ENCODE data around the gene PARP12.

The PARP12 gene

DNA sequence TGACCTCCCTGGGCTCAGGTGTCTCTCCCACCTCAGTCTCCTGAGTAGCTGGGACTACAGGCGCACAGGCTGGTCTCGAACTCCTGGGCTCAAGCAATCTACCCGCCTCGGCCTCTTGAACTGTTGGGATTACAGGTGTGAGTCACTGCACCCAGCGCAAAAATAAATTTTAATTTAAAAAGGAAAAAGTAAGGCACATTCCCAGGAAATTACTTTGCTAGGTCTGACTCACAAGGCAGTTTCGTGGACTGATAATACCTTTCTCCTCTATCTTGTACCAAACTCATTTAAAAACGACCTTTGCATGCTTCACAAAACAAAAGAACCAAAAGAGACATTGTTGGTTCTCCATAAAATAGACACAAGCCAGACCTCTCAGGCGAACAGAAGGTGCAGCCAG lies 29.7 kb downstream of the PARP12 start:
- DNase-seq = no peak

DNA sequence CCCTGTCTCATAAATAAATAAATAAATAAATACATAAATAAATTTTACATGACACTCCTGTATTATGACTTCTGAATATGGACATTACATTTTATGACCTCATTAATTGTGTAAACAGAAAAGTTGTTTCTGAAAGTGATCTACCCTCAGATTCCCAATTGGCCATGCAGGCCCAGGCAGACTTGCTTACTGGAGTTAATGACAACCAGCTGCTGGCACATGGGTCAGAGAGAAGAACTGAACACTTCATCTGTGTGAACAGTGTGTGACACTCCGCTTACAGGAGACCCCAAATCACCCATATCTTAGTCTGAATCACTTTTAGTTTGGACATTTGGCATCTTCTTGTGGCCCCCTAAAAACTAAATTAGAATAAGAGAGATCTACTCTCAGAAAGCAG lies 31.4 kb downstream of the PARP12 start:
- no peak for DNase-seq

DNA sequence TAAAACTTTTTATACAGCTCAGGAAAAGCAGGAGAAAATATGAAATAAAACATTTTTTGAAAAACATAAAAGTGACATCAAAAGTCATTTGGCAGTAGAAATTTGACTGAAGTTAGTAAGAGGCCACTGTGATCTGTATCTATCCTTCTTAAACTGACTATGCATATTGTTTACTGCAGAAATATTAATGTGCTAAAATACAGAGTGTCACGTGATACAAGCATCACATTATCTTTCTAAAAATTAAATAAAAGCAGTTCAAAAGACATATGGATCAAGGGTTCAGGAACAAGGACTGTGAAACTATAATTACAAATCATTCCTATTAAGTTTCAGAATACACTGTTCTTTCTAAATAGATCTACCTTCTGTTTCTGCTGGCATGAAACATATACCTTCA lies 33.7 kb downstream of the PARP12 start:
- no peak for DNase-seq

DNA sequence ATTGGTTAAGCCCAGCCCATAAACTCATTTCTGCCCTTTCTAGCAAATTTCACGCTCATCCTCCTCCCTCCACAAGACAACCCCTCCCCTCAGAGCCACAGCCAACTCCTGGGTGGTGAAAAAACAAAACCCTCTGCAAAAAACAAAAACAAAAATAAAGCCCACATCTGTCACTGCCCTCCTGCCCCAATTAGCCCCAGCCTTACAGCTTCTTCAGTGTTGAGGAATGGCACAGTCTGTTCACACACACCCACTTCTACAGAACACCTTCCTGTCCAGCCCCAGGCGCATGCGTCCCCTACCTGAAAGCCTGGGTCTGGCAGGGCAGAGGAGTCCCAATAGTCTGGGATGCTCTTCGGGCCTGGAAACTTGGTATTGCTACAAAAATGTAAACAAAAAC lies 34.4 kb downstream of the PARP12 start:
- no peak for DNase-seq

DNA sequence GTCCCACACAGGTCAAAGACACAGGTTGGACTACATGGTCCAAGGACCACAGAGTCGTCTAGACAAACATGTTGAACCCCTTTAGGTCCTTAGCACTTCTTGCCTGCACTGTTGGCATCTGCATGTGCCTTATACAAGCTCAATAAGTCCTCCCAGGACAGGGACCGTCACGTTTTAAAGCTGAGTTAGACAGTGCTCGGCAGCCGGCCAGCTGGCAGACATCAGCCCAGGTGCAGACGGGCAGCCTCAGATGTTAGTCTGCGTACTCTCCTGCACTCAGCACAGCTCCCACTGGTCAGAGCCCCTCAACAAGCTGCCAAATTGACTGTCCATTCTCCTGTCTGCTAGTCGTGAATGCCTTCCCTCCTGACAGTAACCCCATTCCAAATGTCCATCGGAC lies 34.9 kb downstream of the PARP12 start:
- DNase-seq = no peak

DNA sequence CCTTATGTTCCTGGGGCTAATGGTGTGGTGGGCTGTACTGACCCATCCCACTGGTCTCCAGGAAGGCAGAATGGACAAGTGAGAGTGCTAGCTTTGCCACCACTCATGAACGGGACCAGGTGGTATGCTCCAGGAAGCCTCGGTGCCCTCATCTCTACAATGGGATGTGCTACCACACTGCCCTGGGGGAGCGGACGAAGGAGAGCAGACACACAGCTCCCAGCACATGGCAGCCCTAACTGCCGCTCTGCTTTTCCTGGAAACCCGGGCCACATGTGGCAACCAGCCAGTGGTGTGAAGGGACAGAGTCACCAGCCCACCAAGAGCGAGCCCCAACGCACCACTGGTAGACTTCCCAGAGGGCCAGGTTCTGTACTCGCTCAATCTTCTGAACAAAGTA lies 35.8 kb downstream of the PARP12 start:
- DNase-seq = no peak

DNA sequence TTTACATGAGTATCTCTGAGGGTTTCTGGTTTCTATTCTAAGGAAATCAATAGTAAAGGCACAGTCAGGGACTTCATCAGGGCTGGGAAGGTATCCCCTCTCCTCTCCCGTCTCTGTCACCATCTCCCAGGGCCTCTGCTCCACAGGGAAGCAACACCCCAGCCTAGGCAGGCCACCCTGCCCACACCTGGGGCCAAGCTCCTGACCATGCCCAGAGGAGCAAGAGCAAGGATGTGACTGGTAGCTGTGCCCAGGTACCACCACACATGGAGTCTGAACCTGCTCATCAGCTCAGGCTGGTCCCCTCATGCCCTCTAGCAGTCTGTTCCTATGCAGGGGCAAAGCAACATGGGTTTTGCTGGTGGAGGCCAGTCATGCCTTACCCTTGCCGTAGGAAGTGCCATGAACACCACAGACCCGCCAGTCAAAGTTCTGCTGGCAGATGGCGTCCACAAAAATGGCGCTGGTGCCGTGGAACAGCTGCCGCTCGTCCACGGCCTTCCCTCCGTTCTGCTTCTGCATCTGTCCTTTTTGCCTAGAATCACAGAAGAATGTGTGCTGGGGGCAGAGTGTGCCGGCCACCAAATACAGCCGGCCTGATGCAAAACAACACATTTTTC lies 36.8 kb downstream of the PARP12 start:
- no peak for DNase-seq

DNA sequence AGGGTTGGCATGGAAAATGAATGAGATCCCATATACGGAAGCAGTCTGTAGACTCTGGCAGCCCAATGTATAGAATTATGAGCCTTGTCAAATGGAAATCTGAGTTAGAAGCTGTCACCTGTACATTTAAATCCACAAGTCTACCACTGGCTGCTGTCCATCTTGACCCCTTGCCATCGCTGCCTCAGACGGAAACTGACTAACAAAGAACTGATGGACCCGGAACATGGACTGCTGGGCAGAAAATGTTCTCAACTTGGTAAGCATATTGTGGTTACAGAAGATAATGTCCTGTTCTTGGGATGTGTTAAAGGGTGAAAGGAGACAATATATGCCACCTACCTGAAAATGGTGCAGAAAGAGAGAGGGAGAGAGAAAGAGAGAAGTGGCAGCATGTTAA lies 37.5 kb downstream of the PARP12 start:
- no peak for DNase-seq

DNA sequence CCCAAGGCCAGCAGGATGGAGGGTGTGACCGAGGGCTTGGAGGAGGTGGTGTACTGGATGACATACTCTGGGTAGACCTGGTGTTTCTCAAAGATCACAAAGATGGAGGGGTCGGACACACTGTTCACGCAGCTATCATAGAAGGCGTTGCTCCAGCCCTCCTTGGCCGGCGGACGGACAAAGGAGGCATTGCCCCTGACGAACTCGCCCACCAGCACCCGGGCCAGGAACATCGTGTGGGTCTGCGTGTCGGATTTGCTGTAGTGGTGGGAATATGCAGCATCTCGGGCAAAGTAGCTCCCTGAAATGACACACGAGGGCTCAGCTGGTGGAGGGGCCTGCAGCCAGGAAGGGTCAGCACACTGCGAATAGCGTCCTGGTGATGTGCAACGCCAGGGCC lies 38.2 kb downstream of the PARP12 start:
- DNase-seq = no peak

DNA sequence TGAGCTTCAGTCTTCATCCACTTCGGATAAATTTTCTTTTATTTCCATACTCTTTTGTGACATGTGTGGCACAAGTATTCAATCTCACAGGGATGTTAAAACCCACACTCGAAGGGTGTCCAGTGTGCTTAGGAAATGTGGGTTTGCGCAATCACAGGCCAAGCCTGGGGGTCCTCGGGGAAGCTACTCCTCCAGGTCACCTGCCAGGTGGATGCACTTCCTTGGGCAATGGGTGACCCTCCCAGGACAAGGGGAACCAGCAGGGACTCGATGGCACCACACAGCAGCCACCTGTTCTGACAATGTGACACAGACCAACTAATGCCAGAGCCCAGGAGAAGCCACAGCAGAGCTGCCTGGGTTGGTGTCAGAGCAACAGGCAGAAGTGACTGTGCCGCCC lies 39.0 kb downstream of the PARP12 start:
- no peak for DNase-seq

DNA sequence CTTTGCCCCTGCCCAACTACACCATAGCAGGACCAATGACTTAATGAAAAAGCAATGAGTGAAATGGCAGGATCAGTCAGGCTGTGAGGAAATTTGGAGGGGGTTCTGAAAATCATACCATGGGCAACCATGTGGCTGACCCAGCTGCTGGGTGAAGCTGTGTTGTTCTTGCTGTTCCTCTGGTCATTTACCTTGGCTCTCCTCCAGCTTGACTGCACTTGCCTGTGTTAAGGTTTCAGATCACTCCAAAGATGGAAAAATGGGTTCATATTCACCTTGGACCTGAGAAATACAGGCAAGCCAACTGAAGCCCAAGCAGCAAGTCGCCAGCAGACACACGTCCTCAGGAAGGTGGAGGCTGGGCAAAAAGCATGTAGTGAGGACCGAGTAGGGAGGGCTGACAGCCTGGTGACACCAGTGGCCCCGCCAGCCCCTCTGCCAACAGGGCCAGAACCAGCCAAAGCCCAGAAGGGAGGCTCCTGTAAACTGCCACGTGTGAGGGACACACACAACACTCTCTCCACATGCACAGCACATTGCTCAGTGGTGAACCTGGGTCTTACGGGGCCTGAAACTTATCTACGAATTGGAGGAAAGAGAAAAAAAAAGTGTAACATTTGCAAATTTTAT lies 40.1 kb downstream of the PARP12 start:
- DNase-seq = no peak

DNA sequence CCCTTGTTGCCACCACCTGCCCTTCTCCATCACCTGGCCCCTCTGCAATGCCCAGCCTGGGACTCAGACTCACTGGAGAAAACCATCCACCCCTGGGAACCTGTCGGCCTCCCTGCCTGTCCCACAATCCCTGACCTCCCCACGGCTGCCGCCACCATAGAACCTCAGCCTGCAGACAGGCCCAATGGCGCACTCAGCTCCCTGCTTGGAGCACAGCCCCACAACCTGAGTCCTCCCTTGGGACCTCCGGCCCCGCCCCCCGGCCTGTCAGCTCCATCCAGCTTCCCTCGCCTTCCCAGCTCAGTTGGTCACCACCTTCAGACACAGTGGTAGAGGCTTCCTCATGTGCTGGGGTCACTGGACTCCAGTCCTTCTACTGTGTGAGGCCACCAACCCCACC lies 41.1 kb downstream of the PARP12 start:
- no peak for DNase-seq

DNA sequence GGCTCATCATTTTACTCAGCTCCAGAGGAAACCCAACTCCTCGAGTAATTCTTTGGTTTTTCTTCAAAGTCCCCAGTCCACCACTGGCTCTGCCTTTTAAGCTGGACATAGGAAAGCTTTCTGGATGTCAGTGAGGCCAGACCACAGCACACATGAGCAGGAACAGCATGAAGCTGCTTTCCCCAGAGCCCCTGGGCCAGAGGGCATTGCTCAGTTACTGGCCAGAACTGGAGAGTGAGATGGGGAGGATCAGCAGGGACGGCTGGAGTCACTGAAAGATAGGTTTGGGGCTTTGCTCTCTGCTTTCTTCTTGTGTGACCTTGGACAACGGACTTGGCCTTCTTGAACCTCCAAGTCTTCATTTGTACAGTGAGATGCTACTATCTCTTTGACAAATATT lies 43.1 kb downstream of the PARP12 start:
- DNase-seq = no peak

DNA sequence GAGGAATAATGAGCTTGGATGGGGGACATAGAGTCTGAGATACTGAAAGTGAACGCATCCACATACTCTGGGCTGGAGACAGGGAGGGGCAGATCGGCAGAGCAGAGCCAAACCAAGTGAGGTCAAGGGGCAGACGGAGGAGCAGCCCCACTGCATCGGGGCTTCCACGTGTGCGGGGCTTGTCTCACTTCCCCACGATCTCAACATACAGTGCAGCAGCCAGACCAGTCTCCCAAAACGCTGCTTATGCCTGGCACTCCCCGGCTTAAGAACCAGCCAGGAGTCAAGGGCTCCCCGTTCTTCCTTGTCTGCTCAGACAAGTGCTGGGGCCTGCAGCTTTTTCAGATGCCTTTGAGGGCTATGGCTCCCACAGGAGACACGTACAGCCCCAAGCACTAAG lies 43.6 kb downstream of the PARP12 start:
- DNase-seq = no peak

DNA sequence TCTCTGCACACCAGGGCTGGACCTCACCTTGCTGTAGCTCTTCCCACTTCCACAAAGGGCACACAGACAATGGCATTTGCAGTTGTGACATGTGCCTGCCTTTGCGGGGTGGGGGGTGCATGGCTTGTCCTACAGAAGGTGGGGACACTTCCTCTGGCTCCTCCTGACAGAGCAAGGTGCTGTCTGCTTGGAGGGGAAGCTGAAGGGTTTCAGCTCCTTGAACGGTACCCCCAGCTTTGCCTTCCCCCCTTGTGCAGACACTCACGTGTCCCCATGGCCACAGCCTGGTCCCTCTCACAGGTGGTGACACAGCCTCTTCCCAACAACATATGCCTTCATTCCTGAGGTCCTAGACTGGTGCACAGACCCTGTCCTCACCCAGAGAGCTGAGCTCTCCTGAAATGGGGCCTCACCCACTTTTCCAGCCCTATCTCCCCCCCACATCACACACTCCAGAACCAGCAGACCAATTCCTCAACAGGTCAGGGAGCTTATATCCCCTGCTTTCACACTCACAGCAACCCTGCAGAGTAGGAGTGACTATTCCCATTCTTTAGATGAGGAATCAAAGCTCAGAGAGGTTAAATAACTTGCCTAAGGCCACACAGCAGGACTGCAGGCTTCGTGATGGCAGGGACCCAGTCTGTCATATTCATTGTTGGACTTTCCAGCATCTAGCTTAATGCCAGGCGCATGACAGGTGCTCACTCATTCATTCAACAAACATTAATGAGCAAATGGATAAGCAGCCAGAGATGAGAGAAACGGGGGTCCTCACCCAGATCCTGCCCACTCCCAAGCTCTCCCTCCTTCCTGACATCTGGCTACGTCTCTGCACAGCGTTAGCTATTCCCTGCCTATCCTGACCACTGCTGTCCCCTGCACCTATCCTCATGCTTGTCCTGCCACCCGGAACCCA lies 44.4 kb downstream of the PARP12 start:
- DNase-seq = no peak

DNA sequence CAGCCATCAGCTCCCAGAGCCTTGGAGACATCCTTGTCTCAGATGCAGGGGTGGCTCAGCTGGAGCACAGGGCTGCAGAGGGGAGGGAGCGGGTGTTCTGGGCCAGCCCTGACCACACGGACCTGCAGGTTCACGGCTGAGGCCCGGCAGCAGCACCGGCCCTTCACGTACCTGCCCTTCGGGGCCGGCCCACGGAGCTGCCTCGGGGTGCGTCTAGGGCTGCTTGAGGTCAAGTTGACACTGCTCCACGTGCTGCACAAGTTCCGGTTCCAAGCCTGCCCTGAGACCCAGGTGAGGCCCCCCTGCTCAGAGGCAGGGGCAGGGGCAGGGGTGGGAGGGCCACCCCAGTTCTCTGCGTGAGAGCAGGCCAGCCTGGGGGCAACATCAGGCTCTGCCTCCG lies 45.2 kb downstream of the PARP12 start:
- no peak for DNase-seq

DNA sequence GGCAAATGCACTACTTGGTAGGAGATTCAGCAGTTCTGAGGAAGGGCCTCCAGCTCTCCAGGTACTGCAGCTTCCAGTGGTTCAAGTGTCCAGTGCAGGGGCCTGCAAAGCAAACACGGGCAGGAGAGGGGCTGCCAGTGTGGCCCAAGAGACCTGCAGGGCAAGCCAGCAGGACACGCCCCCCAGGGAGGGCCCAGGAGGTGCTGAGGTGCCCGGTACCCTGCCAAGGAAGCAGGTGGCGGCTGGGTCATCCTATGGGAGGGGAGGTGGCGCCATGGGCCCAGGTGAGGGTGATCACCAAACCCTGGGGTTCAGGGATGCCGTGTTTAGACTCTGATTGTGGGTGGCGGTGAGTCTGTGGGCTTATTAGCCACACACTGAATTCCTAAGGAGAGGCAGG lies 45.7 kb downstream of the PARP12 start:
- DNase-seq = no peak

DNA sequence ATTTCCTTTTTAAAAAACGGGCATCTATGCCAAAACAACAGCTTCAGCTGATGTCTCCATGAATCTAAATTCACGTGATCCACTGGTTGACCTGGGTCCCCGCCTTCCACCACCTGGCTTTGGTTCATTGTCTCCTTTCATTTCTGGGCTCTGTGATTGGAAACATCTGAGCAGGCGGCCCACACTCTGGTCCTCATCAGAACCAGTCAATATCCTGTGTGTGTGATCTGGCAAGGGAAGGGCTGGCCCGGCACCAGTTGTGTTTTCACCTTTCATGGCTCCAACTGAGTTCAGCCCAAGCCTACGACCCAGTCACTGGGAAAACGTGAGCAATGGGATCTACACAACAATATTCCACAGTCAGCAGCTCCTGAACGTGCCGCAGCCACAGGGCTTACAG lies 46.2 kb downstream of the PARP12 start:
- DNase-seq = no peak

DNA sequence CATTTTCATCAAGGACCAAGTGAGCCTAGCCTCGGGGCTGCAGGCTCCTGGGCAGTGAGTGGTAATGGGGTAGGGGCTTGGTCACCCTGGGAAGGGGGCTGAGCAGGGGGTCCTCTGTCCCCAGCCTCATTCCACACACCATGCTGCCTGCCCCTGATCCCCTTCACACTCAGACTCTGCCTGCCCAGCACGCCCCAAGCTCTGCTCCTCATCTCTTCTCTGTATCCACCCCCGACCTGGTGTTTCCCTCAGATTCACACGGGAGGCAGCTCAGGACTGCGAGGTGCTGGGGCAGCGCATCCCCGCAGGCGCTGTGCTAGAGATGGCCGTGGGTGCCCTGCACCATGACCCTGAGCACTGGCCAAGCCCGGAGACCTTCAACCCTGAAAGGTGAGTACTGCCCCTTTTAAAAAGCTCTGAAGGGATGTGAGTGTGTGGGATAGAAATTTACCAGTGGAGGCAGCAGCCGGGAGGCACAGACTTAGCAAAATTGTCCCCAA lies 47.2 kb downstream of the PARP12 start:
- no peak for DNase-seq

DNA sequence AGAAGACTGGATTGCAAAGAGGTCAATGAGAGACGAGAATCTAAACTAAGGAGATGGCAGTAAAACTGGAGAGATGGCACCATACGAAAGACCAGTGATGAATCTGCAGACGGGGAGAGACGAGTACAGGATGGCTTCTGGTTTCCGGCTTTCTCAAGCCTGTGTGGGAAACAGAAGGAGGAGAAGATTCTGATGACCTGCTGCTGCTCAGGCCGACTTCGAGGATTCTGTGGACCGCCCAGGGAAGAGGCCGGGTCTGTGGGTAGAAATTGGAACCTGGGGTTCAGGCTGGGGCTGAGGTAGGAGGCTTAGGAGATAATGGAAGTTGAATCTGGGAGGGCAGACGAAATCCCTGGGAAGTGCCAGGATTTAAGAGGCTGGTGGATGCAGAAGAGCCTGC lies 48.6 kb downstream of the PARP12 start:
- DNase-seq = no peak

DNA sequence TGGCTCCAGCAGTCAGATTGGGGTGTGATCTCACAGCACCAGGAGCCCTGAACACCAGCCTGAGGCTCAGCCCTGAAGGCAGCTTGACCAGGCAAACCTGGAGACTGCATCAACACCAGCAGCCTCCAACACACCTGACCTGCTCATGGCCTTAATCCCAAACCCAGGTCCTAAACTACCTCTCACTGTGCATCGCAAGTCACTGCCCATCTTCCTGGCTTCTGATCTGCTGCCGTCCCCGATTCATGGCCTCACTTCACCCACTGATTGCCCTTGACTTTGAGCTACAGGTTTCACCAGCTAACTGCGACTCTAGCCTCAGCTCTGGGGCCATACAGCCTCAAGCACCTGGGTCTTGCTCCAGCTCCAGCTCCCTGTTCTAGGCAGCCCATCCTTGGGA lies 49.1 kb downstream of the PARP12 start:
- DNase-seq = no peak

DNA sequence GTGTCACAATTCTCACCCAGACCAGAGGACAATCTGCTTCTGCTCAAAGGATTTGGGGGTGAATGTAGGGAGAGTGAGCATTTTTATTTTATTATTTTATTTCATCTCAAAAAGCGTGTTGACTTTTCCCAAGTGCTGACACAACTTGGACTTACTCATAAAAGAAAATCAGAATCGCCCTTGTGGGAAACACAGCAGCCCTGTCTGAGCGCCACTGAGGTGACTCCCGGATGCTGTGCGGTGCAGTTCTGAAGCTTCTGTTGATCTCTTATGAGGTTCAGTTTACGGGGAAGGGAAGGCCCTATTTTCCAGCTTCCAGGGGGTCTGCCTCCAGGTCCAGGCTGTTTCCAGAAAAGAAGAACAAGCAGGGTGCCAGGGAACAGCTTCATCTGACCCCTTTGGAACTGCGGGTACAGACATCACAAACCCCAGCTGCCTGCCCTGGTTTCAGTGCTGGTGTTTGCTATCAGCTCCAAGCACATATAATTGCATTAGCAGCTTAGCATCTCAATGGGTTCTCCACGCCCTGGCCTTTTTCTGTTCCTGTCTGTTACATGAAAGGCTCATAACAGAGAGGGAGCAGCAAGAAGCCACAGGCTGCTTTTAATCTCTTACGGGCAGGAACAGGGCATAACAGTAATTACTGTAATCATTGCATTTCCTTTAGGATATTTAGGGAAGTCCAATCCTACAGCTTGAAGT lies 52.4 kb downstream of the PARP12 start:
- no peak for DNase-seq

DNA sequence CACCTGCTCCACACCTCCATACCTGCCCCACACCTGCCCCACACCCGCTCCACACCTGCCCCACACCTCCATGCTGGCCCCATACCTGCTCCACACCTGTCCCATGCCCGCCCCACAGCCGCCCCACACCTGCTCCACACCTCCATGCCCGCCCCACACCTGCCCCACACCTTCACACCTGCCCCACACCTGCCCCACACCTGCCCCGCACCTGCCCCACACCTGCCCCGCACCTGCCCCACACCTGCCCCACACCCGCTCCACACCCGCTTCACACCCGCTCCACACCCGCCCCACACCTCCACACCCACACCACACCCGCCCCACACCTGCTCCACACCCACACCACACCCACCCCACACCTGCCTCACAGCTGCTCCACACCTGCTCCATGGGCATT lies 53.0 kb downstream of the PARP12 start:
- no peak for DNase-seq

Data from GDM1 (cell line).